GM12801 (cell line): Measurements from ENCODE around the gene IGLL5.

Experiments used
- CTCF ChIP-seq: IDR thresholded peaks from one replicate; pipeline ENCODE4 v1.5.1; 2011; ENCODE audit warnings: control low read depth; ENCODE audit not compliant: insufficient read length; ENCODE audit errors: extremely low read depth

IGLL5 gene

GRCh38 chr22:22923379-22923778 lies 35.8 kb downstream of the IGLL5 start:
- no peak for TF ChIP-seq CTCF

DNA sequence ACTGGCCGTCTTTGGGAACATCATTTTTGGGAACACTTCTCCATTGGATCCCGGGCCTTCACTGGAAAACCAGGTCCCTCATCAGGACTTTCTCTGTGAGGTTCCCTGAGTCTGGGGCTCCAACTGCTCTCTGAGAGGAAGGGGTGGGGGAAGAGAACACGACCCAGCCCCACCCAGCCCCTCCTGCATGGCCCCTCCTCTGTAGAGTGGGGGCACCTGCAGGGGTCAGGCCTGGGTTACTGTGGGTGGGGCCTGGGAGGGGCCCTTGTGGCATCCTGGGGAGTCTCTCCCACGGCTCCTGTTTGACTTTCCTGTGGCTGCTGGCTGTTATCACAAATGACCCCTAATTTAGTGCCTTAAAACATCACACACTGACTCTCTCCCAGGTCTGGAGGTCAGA lies 36.3 kb downstream of the IGLL5 start:
- no peak for TF ChIP-seq CTCF

DNA sequence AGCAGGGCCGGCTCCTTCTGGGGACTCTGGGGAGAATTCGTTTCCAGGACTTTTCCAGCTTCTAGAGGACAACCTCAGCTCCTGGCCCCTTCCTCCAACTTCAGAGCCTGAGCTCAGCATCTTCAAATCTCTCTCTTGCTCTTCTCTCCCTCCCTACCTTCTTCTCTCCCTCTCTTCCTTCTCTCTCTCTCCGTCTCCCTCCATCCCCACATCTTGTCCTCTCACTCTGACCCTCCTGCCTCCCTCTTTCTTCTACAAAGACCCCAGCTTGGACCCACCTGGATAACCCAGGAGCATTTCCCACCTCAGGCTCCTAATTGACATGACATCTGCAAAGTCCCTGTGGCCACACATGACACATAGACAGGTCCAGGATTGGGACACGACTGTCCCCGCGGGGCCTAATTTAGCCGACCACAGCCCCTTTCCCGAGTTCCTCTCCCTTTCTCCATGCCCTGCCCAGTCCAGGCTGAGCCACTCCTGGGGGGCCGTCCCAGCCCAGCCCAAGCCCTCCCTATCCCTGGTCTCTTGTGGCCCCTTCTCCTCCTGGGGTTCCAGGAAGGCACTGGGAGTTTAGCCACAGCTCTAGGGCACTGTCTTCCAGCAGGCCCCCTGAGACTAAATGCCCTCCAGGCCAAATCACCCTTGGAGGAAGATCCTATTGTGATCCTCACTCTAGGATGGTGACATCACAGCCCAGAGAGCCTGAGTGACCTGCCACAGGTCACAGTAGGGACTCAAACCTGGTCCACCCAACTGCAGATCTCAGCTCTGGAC lies 36.9 kb downstream of the IGLL5 start:
- no peak for TF ChIP-seq CTCF

- TF ChIP-seq CTCF, result no peak
Measured at GRCh38 chr22:22925146-22925804, 37.7 kb downstream of the IGLL5 start.

DNA sequence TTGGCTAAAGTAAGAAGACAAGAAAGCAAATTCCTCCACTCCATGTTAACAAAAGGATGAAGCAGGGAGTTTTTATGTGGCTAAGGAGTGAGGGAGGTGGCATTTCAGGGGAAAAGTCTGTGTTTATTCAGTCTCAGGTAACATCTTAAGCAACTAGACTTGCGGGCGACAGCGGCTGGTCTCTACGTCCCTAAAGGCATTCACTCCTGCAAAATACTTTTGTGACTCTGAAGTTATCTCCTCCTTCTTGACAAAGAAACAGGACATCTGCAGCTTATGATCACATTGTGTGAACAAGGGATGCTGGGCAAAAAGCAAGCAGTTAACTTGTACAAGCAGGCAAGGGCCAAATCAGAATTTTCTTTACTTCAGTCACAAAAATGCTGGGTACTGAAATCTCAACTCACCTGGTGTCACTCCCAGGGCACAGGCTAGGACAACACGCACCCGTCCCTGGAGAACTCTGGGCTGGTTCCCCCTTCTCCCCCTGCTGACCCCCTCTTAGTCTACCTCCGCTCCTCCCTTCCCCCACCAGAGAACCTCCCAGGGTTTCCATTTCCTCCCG lies 38.3 kb downstream of the IGLL5 start:
- no peak for TF ChIP-seq CTCF

GRCh38 chr22:22926370-22927195 lies 39.0 kb downstream of the IGLL5 start:
- no peak for TF ChIP-seq CTCF
